Measurements from ENCODE around the gene PDZRN4. TPM values are rescaled to one million over a fixed set of nuclear protein-coding genes. Genes with fewer than 3 reads are reported as not detected.
"Not testable (repeated sequence)": the region's sequence is repeated elsewhere in the genome, so short reads cannot be mapped to it uniquely, and the experiment has no call there.

Gene PDZRN4
- total RNA-seq, 4 donors from 2014 or later = 2.1 to 10.6 (median 5.8) TPM

DNA sequence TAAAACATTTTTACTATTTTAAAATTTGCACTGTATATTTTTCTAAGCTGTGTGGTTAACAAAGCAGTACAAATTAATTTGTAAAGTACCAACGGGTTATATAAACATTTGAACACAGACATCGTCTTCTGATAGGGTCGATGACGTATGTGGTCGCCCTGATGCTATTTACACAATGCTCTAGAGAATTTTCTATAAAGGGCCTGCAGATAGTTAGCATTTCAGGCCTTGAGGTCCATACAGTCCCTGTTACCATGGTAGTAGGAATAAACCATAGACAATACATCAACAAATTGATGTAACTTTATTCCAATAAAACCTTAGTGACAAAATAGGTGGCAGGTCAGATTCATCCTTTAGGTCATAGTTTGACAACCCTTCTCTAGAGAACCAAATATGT, 25.7 kb upstream of the PDZRN4 start:
- H3K27ac ChIP-seq = no peak overlapping the region
- no peaks in the 10 kb centered on the region for H3K36me3 ChIP-seq
- H3K4me1 ChIP-seq = no peaks in the 10 kb centered on the region
- H3K4me3 ChIP-seq = no peak overlapping the region
- no peaks in the 10 kb centered on the region for H3K9me3 ChIP-seq
- intact Hi-C loops (cut with DNase I; ENCODE audit: low total_unique reads) = no loop called here
- H3K27me3 ChIP-seq = no peaks in the 10 kb centered on the region
- no peak for TF ChIP-seq POLR2A (IDR thresholded peaks at IDR 0.05)
- TF ChIP-seq, protein P1, sequence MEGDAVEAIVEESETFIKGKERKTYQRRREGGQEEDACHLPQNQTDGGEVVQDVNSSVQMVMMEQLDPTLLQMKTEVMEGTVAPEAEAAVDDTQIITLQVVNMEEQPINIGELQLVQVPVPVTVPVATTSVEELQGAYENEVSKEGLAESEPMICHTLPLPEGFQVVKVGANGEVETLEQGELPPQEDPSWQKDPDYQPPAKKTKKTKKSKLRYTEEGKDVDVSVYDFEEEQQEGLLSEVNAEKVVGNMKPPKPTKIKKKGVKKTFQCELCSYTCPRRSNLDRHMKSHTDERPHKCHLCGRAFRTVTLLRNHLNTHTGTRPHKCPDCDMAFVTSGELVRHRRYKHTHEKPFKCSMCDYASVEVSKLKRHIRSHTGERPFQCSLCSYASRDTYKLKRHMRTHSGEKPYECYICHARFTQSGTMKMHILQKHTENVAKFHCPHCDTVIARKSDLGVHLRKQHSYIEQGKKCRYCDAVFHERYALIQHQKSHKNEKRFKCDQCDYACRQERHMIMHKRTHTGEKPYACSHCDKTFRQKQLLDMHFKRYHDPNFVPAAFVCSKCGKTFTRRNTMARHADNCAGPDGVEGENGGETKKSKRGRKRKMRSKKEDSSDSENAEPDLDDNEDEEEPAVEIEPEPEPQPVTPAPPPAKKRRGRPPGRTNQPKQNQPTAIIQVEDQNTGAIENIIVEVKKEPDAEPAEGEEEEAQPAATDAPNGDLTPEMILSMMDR (IDR thresholded peaks at IDR 0.05) = no peak
- no peak for DNase-seq

DNA sequence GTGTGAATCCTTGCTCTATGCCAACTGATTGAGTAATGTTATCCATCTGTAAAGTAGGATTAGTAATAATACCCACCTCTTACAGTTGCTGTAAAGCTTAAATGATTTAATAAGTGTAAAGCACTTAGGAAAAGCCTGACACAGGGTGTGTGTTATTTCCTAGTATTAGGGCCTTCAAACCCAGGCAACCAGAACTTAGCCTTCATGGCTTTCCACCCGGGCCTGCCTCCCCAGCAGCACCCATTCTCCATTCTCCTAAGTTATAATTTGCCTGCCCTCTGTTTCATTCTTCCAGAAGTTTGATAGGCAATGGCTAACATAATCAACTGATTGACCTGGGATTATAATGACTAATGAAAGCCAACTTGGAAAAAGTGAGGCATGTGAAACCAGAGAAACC, 20.4 kb upstream of the PDZRN4 start:
- intact Hi-C loops (cut with DNase I; ENCODE audit: low total_unique reads) = no loop called here
- DNase-seq = no peak
- Histone ChIP-seq H3K27me3 (no peaks in the 10 kb centered on the region), H3K36me3 (no peaks in the 10 kb centered on the region), H3K27ac (no peak overlapping the region), H3K4me3 (no peak overlapping the region), H3K9me3 (no peaks in the 10 kb centered on the region), H3K4me1 (no peaks in the 10 kb centered on the region)
- TF ChIP-seq POLR2A (IDR thresholded peaks at IDR 0.05) = no peak
- TF ChIP-seq, protein P1 (IDR thresholded peaks at IDR 0.05) = no peak

DNA sequence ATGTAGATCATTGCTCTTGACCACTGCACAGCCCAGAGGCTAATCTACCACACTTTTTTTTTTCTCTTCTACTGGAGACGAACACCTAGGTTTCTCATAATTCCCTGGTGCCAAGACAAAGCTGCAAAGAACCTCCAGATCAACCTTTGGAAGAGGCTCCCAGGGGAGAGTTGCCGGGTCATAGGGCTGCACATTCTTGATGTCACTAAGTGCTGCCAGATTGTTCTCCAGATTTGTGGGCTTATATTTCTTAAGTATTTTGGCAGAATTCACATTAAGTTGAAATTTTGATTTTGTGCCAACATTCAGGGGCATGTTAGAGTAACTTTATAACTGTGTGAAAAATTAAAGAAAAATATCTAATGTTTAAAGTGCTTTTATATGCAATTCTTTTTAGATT, 13.5 kb upstream of the PDZRN4 start:
- TF ChIP-seq POLR2A (IDR thresholded peaks at IDR 0.05) = no peak
- TF ChIP-seq, protein P1 (IDR thresholded peaks at IDR 0.05) = no peak
- Histone ChIP-seq H3K27ac (no peak overlapping the region), H3K27me3 (no peaks in the 10 kb centered on the region), H3K4me3 (no peak overlapping the region), H3K4me1 (no peaks in the 10 kb centered on the region), H3K36me3 (no peaks in the 10 kb centered on the region), H3K9me3 (no peaks in the 10 kb centered on the region)
- DNase-seq = no peak
- intact Hi-C loops (cut with DNase I; ENCODE audit: low total_unique reads) = no loop called here

DNA sequence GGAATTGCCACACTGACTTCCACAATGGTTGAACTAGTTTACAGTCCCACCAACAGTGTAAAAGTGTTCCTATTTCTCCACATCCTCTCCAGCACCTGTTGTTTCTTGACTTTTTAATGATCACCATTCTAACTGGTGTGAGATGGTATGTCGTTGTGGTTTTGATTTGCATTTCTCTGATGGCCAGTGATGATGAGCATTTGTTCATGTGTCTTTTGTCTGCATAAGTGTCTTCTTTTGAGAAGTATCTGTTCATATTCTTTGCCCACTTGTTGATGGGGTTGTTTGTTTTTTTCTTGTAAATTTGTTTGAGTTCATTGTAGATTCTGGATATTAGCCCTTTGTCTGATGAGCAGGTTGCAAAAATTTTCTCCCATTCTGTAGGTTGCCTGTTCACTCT, 8.6 kb upstream of the PDZRN4 start:
- H3K4me3 ChIP-seq; H3K27me3 ChIP-seq; intact Hi-C loops (cut with DNase I; ENCODE audit: low total_unique reads); DNase-seq; H3K36me3 ChIP-seq; H3K4me1 ChIP-seq; H3K9me3 ChIP-seq; H3K27ac ChIP-seq: not testable (repeated sequence)

DNA sequence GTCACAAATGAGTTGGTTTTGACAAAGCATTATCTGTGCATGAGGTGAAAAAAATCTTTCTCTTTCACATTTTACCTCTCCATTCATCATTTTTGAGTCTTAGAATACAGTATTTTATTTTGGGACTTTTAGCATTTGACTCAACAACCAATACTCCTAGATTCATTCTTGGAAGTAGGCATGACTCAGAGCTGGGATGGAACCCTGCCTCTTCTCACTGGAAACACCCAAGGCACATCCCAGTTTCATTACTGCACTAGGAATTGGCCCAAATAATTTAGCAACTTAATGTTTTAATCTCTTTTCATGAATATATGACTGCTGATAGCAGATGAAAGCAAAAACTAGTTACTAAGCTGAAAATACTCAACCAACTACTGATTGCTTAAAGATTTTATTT, 3.3 kb upstream of the PDZRN4 start:
- Histone ChIP-seq H3K27me3 (peaks cover 0 to 3% of the 10 kb centered on the region in 2 donors), H3K9me3 (no peaks in the 10 kb centered on the region), H3K4me3 (no peak overlapping the region), H3K36me3 (peaks cover 0 to 2% of the 10 kb centered on the region in 2 donors), H3K27ac (no peak overlapping the region), H3K4me1 (no peaks in the 10 kb centered on the region)
- TF ChIP-seq, protein P1 (IDR thresholded peaks at IDR 0.05) = no peak
- no peak for TF ChIP-seq POLR2A (IDR thresholded peaks at IDR 0.05)
- intact Hi-C loops (cut with DNase I; ENCODE audit: low total_unique reads) = no loop called here
- no peak for DNase-seq

DNA sequence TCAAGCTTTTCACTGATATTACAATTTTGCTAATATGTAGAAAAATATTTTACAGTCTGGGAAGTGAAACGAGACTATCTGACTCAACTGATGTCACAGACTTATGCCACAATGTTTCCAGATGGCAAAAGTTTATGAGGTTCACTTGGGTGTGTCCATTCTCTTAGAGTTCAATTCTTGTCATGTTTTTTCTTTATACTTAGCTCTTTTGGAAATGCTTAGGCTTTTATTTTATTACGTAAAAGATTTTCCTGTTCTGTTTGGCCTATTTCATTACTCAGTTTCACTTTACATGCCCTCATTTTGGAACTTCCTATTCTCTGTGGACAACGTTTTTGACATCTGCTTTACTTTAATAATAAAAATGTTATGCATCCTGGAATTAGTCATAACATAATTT, 2.1 kb upstream of the PDZRN4 start:
- intact Hi-C loops (cut with DNase I; ENCODE audit: low total_unique reads) = no loop called here
- Histone ChIP-seq H3K4me3 (no peak overlapping the region), H3K27ac (no peak overlapping the region), H3K9me3 (no peaks in the 10 kb centered on the region), H3K36me3 (peaks cover 0 to 2% of the 10 kb centered on the region in 2 donors), H3K4me1 (no peaks in the 10 kb centered on the region), H3K27me3 (peaks cover 0 to 3% of the 10 kb centered on the region in 2 donors)
- no peak for TF ChIP-seq POLR2A (IDR thresholded peaks at IDR 0.05)
- TF ChIP-seq, protein P1 (IDR thresholded peaks at IDR 0.05) = no peak
- no peak for DNase-seq
